ENCODE results near the gene IGFBP6.

DNA sequence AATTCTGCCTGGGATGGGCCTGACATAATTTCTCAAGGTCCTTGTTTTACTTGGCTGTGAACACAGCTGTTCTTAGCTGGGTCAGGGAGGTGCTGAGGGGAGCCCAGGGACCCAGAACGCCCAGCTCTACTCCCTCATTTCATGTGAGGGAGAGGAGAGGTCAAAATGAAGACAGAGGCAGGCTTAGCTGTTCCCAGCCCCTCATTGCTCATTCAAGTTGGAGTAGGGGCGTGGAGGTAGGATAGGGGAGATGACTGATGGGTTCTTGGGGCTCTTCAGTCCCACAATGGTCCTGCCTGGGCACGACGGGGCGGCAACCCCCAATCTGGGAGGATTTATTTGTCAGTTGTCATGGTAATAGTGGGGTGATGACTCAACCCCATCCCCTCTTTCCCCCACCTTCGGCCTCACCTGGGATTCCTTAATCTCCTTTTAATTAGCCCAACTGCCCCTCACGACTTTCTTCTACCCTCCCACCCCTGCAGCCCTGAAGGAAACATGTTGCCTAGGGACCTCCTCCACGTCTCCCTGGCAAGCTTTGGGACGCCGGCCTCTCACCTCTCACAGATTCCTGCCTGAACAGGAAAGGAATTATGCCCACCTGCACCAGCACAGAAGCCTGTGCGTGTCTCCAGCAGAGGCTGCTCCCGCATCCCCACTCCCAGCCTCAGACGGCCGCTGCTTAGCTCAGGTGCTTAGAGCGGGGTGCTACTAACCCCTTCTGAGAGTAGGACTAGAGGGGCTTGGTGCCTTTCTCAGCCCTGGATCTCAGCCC lies 28.5 kb upstream of the IGFBP6 start:
- TF ChIP-seq CTCF (IDR thresholded peaks at IDR 0.05; ENCODE audit: low read length): no peak
- no peak for TF ChIP-seq EZH2phosphoT487 (IDR thresholded peaks at IDR 0.05; ENCODE audit: low read length)
